Smooth muscle cell (in vitro differentiated cells): Measurements from ENCODE around the gene PLCXD3. TPM values are rescaled to one million over a fixed set of nuclear protein-coding genes. Genes with fewer than 3 reads are reported as not detected.

ENCODE experiments used
- DNase-seq: peaks from one replicate; lab custom pipeline; 2025; ENCODE audit not compliant: unreplicated experiment; lab: John Stamatoyannopoulos, UW
- H2AFZ ChIP-seq: fragments of 200-600 bp; sonication (generic); 2 replicates; pipeline ENCODE4 v1.6.0; 2016; ENCODE audit warnings: antibody characterized with exemption, low read depth, mild to moderate bottlenecking
- H3F3A ChIP-seq: fragments of 200-600 bp; sonication (generic); 2 replicates; pipeline ENCODE4 v1.6.0; 2017; ENCODE audit warnings: antibody characterized with exemption, low read depth
- H3K27ac ChIP-seq: fragments of 200-600 bp; sonication (generic); 2 replicates; pipeline ENCODE4 v1.5.1; 2016; ENCODE audit warnings: low read depth, mild to moderate bottlenecking
- H3K27me3 ChIP-seq: fragments of 200-600 bp; sonication (generic); 2 replicates; pipeline ENCODE4 v1.6.1; 2016; ENCODE audit warnings: low read depth, mild to moderate bottlenecking
- H3K36me3 ChIP-seq: fragments of 200-600 bp; sonication (generic); 2 replicates; pipeline ENCODE4 v1.5.1; 2016; ENCODE audit warnings: low read depth
- H3K4me1 ChIP-seq: fragments of 200-600 bp; sonication (generic); 2 replicates; pipeline ENCODE4 v1.5.1; 2016; ENCODE audit warnings: low read depth
- H3K4me2 ChIP-seq: fragments of 200-600 bp; sonication (generic); 2 replicates; pipeline ENCODE4 v1.6.0; 2016; ENCODE audit warnings: mild to moderate bottlenecking
- H3K4me3 ChIP-seq: fragments of 200-600 bp; sonication (generic); 2 replicates; pipeline ENCODE4 v1.5.1; 2016; ENCODE audit warnings: mild to moderate bottlenecking
- H3K79me2 ChIP-seq: fragments of 200-600 bp; sonication (generic); 2 replicates; pipeline ENCODE4 v1.6.0; 2016; ENCODE audit warnings: low read depth, mild to moderate bottlenecking
- H3K9ac ChIP-seq: fragments of 200-600 bp; sonication (generic); 2 replicates; pipeline ENCODE4 v1.6.0; 2016; ENCODE audit warnings: low read depth
- H3K9me3 ChIP-seq: fragments of 200-600 bp; sonication (generic); replicated peaks from 2 replicates; pipeline ENCODE4 v1.5.1; 2016; ENCODE audit warnings: low read depth
- H4K20me1 ChIP-seq: fragments of 200-600 bp; sonication (generic); 2 replicates; pipeline ENCODE4 v1.6.0; 2016; ENCODE audit warnings: low read depth
- WGBS: methylation state at CpG from one replicate; pipeline ENCODE4 v1.1.7; 2016; ENCODE audit warnings: low lambda C conversion rate; 5-methylcytosine and 5-hydroxymethylcytosine counted together
- polyA plus RNA-seq: library from polyadenylated mRNA; unstranded; fragments of >200 nt; fragmentation: Nextera tagmentation; extraction: Ambion mirVana; gene quantifications from 2 replicates; pipeline ENCODE4 v1.2.1, GENCODE V29; 2016
- total RNA-seq: library from RNA; depleted of rRNA; stranded (reverse); fragments of >200 nt; gene quantifications from 2 replicates; pipeline ENCODE4 v1.2.3, GENCODE V29; 2014
- TF ChIP-seq, protein P1 (sequence below): fragments of 200-600 bp; sonication (generic); IDR thresholded peaks from 2 replicates; pipeline ENCODE4 v1.5.1; 2017; ENCODE audit warnings: borderline replicate concordance, mild to moderate bottlenecking, antibody characterized with exemption; ENCODE audit not compliant: insufficient read depth, poor library complexity, severe bottlenecking

The PLCXD3 gene
- total and polyA plus RNA-seq, 2 experiments from 2014 or later, result 0.09 TPM; not detected in 1

DNA sequence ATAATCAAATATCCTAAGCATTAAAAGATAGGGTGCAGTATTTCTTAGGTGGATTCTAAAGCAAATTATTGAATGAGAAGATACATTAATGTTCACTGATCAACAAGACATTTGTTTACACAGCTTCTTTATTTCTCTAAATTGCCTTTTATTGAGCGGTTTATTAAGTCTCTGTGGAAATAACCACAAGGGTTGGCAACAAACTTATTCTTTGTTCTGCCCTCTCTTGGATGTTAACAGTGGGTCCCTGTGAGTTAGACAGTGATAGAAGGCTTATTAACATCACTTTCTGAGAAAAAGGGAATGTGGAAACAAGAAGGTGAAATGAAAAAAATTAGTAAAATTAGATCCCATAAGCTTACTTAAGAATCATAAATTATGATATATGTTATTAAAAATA, 214.3 kb downstream of the PLCXD3 start:
- no peaks in the 10 kb centered on the region for H3F3A ChIP-seq
- no peak overlapping the region for H3K4me3 ChIP-seq
- H3K9me3 ChIP-seq, result no peaks in the 10 kb centered on the region
- WGBS, result 78% methylated on average over 1 of the region's 1 CpG
- no peaks in the 10 kb centered on the region for H3K36me3 ChIP-seq
- no peaks in the 10 kb centered on the region for H3K79me2 ChIP-seq
- H2AFZ ChIP-seq, result no peak overlapping the region
- no peaks in the 10 kb centered on the region for H3K4me1 ChIP-seq
- DNase-seq, result no peak
- no peak overlapping the region for H3K9ac ChIP-seq
- TF ChIP-seq, protein P1, sequence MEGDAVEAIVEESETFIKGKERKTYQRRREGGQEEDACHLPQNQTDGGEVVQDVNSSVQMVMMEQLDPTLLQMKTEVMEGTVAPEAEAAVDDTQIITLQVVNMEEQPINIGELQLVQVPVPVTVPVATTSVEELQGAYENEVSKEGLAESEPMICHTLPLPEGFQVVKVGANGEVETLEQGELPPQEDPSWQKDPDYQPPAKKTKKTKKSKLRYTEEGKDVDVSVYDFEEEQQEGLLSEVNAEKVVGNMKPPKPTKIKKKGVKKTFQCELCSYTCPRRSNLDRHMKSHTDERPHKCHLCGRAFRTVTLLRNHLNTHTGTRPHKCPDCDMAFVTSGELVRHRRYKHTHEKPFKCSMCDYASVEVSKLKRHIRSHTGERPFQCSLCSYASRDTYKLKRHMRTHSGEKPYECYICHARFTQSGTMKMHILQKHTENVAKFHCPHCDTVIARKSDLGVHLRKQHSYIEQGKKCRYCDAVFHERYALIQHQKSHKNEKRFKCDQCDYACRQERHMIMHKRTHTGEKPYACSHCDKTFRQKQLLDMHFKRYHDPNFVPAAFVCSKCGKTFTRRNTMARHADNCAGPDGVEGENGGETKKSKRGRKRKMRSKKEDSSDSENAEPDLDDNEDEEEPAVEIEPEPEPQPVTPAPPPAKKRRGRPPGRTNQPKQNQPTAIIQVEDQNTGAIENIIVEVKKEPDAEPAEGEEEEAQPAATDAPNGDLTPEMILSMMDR, result no peak
- no peak overlapping the region for H3K4me2 ChIP-seq
- H3K27me3 ChIP-seq, result no peaks in the 10 kb centered on the region
- H4K20me1 ChIP-seq, result no peaks in the 10 kb centered on the region
- no peak overlapping the region for H3K27ac ChIP-seq

DNA sequence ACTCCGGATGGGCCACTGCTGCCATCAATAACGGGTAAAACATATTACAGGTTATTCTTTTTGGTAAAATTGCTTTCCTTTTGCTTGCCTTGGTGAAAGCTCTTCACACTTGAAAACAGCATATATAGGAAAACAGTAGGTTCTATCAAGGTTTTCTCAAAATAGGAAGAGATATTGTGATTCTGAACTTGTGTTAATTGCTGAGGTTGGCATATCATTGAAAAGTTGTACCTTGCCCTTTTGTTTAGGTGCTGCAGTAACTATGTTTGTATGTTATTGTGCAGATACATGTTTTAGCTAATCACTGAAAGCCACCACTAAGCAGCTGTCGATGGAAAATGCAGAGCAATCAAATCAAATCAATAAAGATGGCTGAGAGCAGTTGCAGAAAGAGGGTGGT, 219.1 kb downstream of the PLCXD3 start:
- Histone ChIP-seq H3K4me2 (no peak overlapping the region), H3K9me3 (no peaks in the 10 kb centered on the region), H3F3A (no peaks in the 10 kb centered on the region), H2AFZ (no peak overlapping the region), H3K36me3 (no peaks in the 10 kb centered on the region), H3K27ac (no peak overlapping the region), H3K27me3 (no peaks in the 10 kb centered on the region), H3K4me3 (no peak overlapping the region), H3K9ac (no peak overlapping the region), H4K20me1 (no peaks in the 10 kb centered on the region), H3K4me1 (no peaks in the 10 kb centered on the region), H3K79me2 (no peaks in the 10 kb centered on the region)
- TF ChIP-seq, protein P1, result no peak
- DNase-seq, result no peak
- 93% methylated on average over 3 of the region's 3 CpGs for WGBS

DNA sequence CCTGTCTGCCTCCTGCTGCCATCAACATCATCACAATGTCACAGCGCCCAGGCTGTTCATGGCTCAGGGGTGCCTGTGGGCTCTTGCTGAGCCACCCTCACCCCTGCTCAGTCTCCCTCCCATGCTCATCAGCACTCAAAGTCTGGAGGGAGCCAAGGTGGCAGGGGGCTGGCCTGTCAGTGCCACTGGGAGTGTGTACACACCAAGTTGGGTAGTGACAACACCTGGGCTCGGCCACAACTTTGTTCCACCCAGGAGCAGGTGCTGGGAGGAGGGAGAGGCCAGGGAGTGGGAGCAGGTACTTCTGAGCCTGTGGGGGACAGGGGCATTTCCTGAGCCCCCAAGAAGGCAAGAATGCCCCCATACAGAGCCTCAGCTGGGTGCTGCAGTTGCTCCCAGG, 219.6 kb downstream of the PLCXD3 start:
- no peaks in the 10 kb centered on the region for H3K79me2 ChIP-seq
- no peak overlapping the region for H3K9ac ChIP-seq
- no peaks in the 10 kb centered on the region for H3F3A ChIP-seq
- no peak for DNase-seq
- H4K20me1 ChIP-seq, result no peaks in the 10 kb centered on the region
- TF ChIP-seq, protein P1, result no peak
- WGBS, result 75% methylated on average over 2 of the region's 2 CpGs
- no peak overlapping the region for H3K27ac ChIP-seq
- H3K9me3 ChIP-seq, result no peaks in the 10 kb centered on the region
- H3K4me1 ChIP-seq, result no peaks in the 10 kb centered on the region
- H3K4me3 ChIP-seq, result no peak overlapping the region
- no peaks in the 10 kb centered on the region for H3K27me3 ChIP-seq
- no peak overlapping the region for H3K4me2 ChIP-seq
- no peaks in the 10 kb centered on the region for H3K36me3 ChIP-seq
- H2AFZ ChIP-seq, result no peak overlapping the region

DNA sequence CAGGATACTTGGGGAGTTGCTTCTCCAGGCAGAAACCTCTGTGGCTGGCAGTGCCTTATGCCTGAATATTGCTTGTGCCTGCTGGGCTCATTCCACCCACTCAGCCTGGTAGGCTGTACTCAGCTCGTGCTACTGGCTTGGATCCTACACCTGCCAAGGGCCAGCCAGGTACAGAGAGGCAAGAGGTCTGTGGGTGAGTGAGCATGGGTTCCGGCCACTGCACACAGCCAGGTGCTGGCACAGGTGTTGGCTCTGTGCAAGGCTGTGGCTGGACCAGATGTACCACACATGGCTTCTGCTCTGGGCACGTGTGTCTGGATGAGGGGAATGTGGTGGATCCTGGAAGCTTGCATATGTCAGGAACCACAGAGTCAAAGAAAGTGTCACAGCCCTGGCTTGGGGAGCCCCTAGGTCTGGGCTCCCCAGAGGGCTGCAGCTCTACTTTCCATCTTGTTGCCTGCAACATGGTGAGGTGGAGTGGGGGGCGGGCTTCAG, 220.4 kb downstream of the PLCXD3 start:
- no peak overlapping the region for H2AFZ ChIP-seq
- no peak overlapping the region for H3K9ac ChIP-seq
- H3K4me2 ChIP-seq, result no peak overlapping the region
- no peaks in the 10 kb centered on the region for H4K20me1 ChIP-seq
- H3K27me3 ChIP-seq, result no peaks in the 10 kb centered on the region
- no peaks in the 10 kb centered on the region for H3K9me3 ChIP-seq
- H3F3A ChIP-seq, result no peaks in the 10 kb centered on the region
- no peak for DNase-seq
- H3K4me3 ChIP-seq, result no peak overlapping the region
- no peaks in the 10 kb centered on the region for H3K36me3 ChIP-seq
- H3K79me2 ChIP-seq, result no peaks in the 10 kb centered on the region
- TF ChIP-seq, protein P1, result no peak
- no peak overlapping the region for H3K27ac ChIP-seq
- no peaks in the 10 kb centered on the region for H3K4me1 ChIP-seq
- 85% methylated on average over 4 of the region's 4 CpGs for WGBS
